GM21786 (cell line): ENCODE results near the gene RHOT1.
"Not testable (repeated sequence)": the region's sequence is repeated elsewhere in the genome, so short reads cannot be mapped to it uniquely, and the experiment has no call there.

Experiments used
- ATAC-seq: cut with Tn5 transposase; IDR thresholded peaks from one replicate; pipeline ENCODE4 v1.9.1; 2021; ENCODE audit not compliant: unreplicated experiment

The RHOT1 gene

DNA sequence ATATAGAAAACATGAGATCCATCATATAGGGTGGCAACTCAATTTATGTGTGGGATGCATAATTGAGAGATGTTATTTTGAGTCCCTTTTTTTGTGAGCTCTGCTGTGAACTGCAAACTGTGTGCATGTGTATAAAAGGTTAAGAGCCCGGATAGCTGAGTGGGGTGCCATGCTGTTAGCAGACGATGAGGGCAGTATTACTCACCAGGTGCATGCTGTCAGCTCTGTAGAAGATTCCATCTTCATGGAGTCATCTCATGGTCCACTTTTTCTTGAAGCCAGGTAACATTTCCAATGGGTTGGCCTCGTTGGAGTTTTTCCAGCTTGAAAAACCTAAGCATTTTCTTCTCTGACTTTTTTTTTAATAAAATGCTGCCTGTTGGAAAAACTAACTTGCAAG is 80.3 kb downstream of the RHOT1 start:
- no peak for ATAC-seq

DNA sequence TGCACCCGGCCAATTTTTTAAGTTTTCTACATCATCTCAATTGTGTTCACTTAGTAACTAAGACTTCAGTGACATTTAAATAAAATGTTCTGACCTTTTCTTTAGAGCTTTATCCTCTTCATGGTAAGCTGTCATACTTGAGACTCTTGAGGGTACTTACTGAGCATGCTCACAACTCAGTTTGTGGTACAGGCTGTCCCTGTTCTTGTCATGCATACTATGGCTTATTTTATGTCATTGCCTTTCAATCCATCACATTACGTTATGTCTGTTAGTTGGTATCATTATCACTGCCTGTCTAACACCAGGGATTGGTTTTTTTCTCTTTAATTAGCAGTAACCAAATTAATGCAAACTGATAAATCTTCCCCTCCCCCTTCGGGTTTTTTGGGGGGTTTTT is 81.4 kb downstream of the RHOT1 start:
- ATAC-seq: no peak

DNA sequence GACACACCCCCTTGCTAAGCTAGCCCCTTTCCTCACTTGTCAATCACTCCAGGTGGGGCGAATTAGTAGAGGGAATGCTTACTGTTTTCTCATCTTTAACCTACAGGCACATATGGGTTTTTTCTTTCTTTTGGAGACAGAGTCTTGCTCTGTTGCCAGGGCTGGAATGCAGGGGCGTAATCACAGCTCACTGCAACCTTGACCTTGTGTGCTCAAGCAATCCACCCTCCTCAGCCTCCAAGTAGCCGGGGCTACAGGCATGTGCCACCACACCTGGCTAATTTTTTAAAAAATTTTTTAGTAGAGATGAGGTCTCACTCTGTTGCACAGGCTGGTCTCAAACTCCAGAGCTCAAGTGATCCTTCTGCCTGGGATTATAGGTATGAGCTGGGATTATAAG is 84.6 kb downstream of the RHOT1 start:
- no peak for ATAC-seq

DNA sequence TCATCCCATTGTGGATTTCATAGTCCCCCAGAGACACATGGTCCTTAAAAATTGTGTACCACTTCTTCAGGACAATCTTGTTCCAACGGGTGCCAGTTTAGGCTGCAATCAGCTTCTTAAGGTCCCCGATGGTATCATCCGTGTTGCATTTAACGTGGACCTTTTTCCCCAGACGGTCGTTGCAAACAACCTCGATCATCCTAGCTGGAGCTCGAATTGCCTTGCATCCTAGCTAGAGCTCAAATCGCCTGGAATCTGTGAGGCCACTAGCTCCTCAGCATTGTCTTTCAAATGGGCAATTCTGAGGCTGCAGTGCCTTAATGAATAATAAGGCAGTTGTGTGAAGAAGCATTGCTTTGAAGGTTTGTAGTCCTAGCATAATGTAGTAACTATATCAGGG is 85.6 kb downstream of the RHOT1 start:
- no peak for ATAC-seq

DNA sequence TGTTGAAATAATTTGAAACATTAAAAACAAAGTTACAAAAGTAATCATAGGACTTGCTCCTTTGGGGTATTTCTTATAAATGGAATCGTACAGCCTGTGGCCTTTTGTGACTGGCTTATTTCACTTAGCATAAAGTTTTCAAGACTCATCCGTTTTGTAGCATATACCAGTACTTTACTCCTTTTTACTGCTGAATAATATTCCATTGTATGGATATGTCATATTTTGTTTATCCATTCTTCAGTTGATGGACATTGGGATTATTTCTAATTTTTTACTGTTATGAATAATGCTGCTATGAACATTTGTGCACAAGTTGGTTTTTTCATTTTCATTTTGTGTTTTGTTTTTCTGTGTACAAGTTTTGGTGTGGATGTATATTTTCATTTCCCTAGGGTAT is 93.3 kb downstream of the RHOT1 start:
- no peak for ATAC-seq

DNA sequence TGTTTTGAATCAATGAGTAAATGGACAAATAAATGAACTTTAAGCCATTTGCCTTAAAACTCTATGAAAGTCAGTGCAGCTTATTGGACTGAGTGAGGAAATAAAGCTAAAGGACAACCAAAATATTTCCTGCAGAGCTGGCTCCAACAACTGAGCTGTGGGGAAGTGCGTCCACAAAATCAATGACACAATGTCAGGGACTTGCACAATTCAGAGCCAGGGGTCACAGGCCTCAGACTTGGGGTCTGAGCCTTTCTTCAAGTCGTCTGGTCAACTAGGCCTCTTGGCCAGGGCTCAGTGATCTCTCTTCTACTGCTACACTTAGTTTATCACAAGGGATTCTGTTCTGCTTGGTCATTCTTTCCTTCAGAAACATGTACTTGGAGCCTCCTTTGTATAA is 97.2 kb downstream of the RHOT1 start:
- ATAC-seq: no peak

DNA sequence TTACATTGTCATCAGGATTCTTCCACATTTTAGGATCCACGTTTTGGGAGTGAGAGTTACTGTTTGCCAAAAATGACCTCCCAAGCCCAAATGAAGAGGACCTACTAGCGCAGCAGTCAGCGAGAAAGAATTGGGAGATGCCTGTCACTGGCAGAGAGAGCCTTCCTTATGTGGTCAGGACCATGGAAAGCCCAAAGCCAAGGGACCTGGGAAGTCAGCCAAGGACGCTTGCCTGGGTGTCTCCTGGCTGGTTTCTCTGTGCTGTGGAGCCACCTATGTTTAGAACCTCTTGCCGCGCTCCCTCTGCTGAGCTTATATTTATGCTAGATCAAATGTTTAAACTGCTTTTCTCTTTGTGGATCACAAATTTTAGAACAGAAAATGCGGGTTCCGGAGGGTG is 98.4 kb downstream of the RHOT1 start:
- no peak for ATAC-seq

DNA sequence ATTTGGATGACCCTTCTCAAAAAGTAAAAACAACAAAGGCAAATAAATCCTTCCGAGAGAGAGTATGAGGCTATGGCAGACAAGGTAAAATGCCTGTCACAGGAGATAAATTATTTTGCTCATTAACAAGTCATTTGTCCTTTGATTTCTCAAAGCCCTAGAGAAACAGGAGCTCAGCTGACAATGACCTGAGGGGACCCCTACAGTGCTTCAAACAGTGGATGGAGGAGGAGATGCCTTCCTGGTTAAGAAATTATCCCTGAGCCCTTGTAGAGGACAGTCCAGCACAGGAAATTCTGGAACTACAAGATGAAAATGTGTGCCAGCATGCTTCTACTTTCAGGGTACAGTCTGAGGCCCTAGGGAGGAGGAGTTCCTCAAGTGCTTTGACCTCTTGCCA is 99.3 kb downstream of the RHOT1 start:
- ATAC-seq: no peak

DNA sequence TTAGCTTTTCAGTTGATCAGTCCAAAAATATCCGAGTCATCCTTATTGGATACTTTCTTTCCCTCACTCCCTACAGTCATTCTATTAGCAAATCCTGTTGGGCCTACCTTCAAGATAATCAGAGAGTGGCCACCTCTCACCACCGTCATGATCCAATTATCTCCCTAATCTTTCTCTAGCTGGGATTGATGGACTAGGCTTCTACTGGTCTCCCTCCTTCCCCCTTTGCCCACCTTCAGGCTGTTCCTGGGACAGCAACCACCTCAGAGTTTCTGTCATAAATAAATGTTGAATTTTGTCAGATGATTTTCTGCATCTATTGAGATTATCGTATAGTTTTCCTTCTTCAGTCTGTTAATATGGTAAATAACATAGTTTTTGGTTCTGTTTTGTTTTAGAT is 107.2 kb downstream of the RHOT1 start:
- ATAC-seq: no peak

DNA sequence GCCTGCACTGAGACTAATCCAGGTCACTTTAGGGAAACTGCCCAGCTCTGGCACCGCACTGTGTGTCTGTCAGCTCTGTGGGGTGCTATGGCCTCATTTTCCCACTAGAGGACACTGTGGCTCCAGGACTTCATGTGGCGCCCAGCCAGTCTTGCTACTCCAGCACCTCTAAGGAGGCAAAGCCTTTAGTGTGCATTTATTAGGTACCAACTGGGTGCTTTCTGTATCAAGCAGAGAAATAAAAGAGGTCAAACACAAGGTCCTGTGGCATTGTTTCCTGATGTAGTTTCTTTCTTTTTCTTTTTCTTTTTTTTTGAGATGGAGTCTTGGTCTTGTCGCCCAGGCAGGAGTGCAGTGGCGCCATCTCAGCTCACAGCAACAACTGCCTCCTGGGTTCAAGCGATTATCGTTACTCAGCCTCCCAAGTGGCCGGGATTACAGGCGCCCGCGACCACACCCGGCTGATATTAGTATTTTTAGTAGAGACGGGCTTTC is 110.9 kb downstream of the RHOT1 start:
- ATAC-seq: no peak

DNA sequence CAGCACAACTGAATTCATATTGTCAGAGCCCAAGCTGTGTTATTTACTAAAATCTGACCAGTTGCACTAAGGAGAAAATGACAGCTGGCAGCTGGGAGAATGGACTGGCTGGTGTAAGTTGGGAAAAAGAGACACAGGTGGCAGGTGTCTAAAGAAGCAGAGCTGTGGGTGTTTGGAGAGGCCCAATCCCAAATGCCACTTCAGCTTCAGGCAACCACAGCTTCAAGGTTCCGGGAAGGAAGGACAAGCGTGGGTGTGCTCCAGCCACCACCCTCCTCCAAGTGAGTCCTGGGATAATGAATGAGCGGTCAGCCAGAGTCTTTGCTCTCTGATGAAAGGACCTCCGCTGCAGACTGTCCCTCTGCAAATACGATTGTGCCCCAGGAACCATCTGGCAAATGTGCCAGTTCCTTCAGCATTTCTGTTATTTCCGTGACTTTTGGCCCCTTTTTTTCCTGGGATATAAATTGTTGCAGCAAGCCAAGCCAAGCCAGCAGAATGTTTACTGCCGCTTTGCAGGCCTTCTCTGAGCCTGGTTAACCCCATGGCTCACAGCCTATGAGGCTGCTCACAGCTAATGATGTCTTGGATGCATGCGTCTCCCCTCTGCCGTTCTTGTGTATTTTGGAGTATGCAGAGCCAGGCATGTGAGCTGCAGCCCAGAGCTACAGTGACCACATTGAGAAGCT is 113.9 kb downstream of the RHOT1 start:
- ATAC-seq: no peak

DNA sequence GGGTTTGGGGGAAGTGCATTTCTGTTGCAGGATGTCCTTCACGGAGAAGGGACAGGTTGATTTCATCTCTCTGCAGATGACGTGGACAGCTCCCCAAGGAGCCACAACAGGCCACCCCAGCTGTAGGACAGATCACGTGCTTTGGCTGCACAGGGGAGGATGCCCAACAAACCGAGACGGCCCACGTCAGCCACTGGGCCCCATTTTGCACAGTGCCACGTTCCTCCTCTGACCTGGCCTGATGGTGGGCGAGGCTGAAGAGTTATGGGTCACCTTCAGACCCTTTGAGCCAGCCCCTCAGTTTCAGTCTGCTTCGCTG is 114.4 kb downstream of the RHOT1 start:
- ATAC-seq: no peak

DNA sequence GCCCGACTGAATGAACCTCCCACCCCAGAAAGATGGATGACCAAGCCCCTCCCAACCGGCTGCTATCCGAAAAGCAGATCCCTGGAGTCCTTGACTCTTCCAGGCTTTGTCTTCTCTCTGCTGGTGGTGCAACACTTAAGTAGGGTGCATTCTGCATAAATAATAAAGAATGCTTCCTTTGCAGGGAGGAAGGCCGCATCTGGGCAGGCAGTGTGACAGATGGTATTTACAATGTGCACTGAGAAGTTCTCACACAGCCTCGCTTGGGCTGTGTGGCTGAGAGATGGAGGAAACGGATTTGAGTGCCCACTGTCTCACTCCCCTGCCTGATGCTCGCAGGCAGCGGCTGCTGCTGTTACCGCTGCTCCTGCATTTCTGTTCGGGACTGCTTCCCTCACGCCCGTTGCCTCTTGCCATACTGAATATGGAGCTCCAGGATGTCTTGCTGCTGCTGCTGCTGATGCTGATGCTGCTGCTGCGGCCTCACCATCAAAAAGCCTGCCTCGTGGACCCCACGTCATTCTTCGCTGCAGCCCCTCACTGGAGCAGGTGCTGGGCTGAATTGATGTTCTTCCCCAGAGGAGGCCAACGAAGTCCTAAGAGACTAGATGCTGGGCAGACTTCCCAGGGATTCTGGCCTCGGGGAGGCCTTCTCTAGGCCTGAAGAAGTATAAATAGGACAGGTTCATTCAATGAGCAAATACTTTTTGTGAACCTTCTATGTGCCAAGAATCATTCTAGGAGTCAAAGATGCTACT is 116.3 kb downstream of the RHOT1 start:
- ATAC-seq: no peak

DNA sequence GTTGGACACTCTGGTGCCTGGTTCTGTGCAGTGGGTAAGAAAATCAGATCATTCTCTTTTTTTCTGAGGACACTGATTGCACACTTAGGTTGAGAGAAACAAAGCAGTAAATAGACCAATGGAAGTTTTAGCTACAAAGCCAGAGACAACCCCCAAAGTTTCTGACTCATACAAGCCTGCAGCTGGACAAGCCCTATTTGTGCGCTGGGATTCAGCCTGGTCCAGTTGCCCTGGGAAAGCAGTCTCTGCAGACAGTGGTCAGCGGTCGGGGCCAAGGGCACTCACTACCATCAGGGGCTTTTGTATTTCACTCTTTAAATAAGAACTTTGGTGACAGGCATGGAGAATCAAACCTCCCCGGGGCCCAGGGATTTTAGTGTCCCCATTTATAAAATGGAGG is 117.3 kb downstream of the RHOT1 start:
- ATAC-seq: no peak

DNA sequence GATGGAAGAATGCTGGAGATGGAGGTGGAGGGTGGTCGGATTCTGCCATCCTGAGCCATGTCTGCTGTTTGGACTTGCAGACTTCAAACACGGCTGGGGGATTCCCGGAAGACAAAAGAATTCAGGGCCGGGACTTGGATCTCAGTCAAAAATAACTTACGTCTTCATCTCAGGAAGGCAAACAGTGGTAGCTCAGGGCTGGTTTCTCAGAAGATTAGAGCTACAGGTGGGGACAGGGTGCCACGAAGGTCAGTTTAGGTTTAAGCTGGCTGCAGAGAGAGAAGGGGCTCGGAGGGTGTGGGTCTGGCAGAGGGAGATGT is 119.1 kb downstream of the RHOT1 start:
- ATAC-seq: no peak

DNA sequence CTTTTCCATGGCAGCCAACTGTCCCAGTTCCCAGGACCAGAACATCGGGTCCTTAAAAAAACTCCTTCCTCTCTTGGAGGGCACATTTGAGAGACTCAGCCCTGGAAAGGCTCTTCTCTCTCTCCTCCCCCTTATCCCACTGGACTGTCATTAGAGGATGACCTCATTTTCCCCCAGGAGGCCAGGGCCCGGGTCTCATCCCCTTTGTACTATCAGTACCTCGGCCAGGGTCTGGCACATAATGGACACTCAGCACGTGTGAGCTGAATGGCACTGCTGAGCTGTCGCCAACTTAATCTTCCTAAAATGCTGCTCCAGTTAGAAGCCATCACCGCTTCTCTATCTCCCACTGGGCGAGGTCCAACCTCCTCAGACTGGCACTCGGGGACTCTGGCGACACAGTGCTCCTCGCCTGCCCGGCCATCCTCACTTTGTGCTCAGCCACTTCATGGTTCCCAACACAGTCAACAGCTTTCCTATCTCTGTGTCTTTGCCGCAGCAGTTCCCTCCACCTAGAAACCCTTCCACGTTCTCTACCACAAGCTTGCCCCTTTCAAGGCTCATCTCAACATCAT is 119.7 kb downstream of the RHOT1 start:
- ATAC-seq: no peak

DNA sequence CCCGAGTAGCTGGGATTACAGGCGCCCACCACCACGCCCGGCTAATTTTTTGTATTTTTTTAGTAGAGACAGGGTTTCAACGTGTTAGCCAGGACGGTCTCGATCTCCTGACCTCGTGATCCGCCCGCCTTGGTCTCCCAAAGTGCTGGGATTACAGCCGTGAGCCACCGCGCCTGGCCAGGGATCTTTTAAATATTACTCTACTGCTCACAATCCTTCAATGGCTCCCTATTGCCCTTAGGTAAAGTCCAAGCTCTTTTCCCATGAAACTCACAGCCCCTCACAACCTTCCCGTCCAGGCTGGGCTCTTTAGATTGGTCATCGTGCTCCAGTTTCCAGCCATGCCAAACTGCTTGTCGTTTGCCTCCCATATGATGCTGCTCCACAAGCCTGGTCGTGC is 121.2 kb downstream of the RHOT1 start:
- ATAC-seq: not testable (repeated sequence)

DNA sequence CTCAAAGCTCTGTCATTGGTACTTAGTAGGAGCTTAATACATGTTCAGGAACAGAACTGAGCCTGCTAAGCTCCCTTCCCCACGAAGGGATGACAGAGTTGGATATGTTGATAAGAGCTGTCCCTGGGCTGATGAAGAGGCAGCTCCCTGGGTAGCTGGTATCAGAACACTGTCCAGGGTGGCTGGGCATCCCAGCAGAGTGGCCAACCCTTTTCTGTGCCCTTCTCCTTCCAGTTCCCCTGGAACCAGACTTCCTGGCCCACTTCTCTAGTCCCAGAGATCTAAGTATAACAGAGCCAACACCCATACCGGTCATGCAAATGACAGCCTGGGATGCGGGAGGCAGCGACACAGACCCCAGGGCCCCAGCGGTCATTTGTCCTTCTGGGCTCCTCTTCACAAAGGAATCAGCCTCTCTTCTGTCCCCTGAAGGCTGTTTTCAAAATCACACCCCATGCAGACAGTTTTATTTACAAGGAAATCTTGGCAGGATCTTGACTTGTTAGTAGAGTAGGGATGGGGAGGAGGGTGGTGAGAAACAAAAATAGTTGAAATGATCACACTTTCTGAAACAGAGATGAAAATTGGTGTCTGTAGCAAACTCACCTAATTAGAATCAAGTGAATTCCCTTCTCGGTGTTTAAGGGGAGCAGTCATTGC is 122.0 kb downstream of the RHOT1 start:
- no peak for ATAC-seq

DNA sequence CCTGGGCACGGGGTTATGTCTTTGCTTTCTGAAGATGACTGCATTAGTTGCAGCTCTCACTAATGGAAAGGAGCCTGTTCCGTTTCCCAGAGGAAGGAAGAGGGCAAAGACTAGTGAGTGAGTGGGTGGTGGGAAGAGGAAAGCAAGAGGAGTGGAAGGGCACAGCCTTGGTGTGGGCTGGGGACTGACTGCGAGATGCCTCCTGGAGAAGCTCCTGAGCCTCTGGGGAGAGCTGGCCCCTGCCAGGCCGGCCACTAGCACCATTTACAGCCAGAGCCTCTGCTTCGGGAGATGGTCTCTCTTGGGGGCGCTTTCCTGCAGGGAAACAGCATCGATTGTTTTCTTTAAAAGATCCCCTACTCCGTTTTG is 122.5 kb downstream of the RHOT1 start:
- no peak for ATAC-seq

DNA sequence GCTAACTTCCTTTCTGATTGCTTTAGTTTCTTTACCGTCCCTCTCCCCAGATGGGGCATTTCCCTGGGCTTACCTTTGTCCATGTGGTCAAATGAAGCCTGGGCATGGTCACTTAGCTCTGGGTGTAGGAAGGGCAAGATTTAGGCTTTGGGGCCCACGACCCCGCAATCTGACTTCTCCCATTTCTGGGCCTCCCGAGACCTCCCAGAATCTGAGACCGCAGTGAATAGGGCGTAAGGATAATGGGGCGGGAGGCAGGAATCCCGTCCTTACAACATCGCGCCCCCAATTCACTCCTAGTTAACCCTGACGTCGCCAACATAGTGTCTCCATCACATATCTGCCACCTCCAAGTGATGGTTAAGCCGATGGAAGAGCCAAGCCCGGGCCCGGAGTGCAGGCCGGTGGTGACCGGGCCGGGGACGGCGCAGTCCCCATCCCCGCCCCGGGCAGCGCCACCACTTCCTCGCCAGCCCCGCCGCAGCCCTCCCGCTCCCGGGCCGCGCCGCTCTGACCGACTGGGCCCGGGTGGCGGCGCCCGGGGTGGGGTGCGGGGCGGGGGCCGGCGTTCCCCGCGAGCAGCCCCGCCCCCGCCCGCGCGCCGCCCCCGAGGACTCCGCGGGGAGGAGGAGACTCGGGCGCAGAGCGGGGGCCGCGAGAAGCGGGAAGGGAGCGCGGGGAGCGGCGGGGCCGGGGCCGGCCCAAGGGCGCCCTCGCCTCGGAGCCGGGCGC is 123.1 kb downstream of the RHOT1 start, which contains the start of gene RHBDL3:
Gene RHBDL3, plus strand, starts transcription at position 641 of the 732 bp plus-strand sequence. CDS start 358 bp downstream, outside the sequence.
- no peak for ATAC-seq

DNA sequence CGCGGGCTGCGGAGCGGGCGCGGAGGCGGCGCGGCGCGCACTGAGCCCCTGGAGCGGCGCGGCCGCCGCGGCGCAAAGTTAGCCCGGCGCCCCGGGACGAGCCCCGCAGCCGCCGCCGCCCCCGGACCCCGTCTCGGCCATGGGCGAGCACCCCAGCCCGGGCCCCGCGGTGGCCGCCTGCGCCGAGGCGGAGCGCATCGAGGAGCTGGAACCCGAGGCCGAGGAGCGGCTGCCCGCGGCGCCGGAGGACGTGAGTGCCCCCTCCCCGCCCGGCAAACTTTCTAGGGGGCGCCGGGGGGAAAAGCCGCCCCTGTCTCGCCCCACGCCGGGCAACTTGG is 123.7 kb downstream of the RHOT1 start:
- no peak for ATAC-seq
